Liver (tissue), 9 donors: ENCODE data around the gene TRAPPC3L. TPM values are rescaled to one million over a fixed set of nuclear protein-coding genes. Genes with fewer than 3 reads are reported as not detected.

Source experiments
- DNase-seq: peaks from one replicate; pipeline ENCODE4 v3.0.0-alpha.2; 2017; ENCODE audit warnings: low spot score
- H3K27ac ChIP-seq, 2 donors: one replicate each; pipeline ENCODE4 v1.7.0; 2013; ENCODE audit warnings: inconsistent platforms in 2 of 2, low read length in 2 of 2, control low read depth in 1 of 2, low read depth in 1 of 2, mild to moderate bottlenecking in 1 of 2
- H3K27me3 ChIP-seq, 4 donors: one replicate each; pipeline versions ENCODE4 v1.6.1 to v1.7.0; 2013; ENCODE audit warnings: low read length in 3 of 4, inconsistent platforms in 1 of 4, mild to moderate bottlenecking in 1 of 4, moderate library complexity in 1 of 4; ENCODE audit not compliant: control insufficient read depth in 4 of 4, insufficient read depth in 4 of 4
- H3K36me3 ChIP-seq, 4 donors: one replicate each; pipeline versions ENCODE4 v1.6.1 to v1.7.0; 2013; ENCODE audit warnings: low read length in 3 of 4, mild to moderate bottlenecking in 3 of 4, low read depth in 1 of 4, moderate library complexity in 1 of 4; ENCODE audit not compliant: control insufficient read depth in 4 of 4, insufficient read depth in 3 of 4
- H3K4me1 ChIP-seq, 4 donors: one replicate each; pipeline versions ENCODE4 v1.6.1 to v1.7.0; 2013; ENCODE audit warnings: low read length in 3 of 4, mild to moderate bottlenecking in 3 of 4, moderate library complexity in 1 of 4; ENCODE audit not compliant: control insufficient read depth in 4 of 4, insufficient read depth in 4 of 4
- H3K4me3 ChIP-seq, 3 donors: one replicate each; pipeline versions ENCODE4 v1.6.1 to v1.7.0; 2013; ENCODE audit warnings: low read length in 3 of 3, control low read depth in 1 of 3, low read depth in 1 of 3, mild to moderate bottlenecking in 1 of 3
- H3K9ac ChIP-seq, 2 donors: one replicate each; pipeline ENCODE4 v1.7.0; 2013; ENCODE audit warnings: low read length in 2 of 2, mild to moderate bottlenecking in 2 of 2, moderate library complexity in 2 of 2, control low read depth in 1 of 2, low read depth in 1 of 2
- H3K9me3 ChIP-seq, 4 donors: one replicate each; pipeline versions ENCODE4 v1.6.1 to v1.7.0; 2013; ENCODE audit warnings: low read length in 3 of 4; ENCODE audit not compliant: control insufficient read depth in 4 of 4
- EGR1 ChIP-seq, 2 donors: IDR thresholded peaks; 2 replicates each; pipeline ENCODE4 v1.6.1; 2016 to 2018; ENCODE audit warnings: antibody characterized with exemption in 2 of 2, low read depth in 2 of 2
- FOXA1 ChIP-seq: IDR thresholded peaks from 2 replicates; pipeline ENCODE4 v1.6.1; 2016; ENCODE audit warnings: antibody characterized with exemption
- GABPA ChIP-seq, 2 donors: IDR thresholded peaks in 1 of 2; conservative IDR thresholded peaks in 1 of 2; 2 replicates each; pipeline ENCODE4 v1.6.1; 2016; ENCODE audit warnings: antibody characterized with exemption in 2 of 2, mild to moderate bottlenecking in 1 of 2, moderate library complexity in 1 of 2
- HNF4A ChIP-seq, 2 donors: conservative IDR thresholded peaks; 2 replicates each; pipeline ENCODE4 v1.6.1; 2016; ENCODE audit warnings: antibody characterized with exemption in 2 of 2, mild to moderate bottlenecking in 2 of 2
- HNF4G ChIP-seq: IDR thresholded peaks from 2 replicates; pipeline ENCODE4 v1.6.1; 2016; ENCODE audit warnings: antibody characterized with exemption
- NR2F2 ChIP-seq: IDR thresholded peaks from 2 replicates; pipeline ENCODE4 v1.6.1; 2016; ENCODE audit warnings: antibody characterized with exemption
- RAD21 ChIP-seq, 2 donors: IDR thresholded peaks; 2 replicates each; pipeline ENCODE4 v1.6.1; 2016; ENCODE audit warnings: antibody characterized with exemption in 2 of 2, mild to moderate bottlenecking in 2 of 2
- RXRA ChIP-seq, 2 donors: IDR thresholded peaks; 2 replicates each; pipeline ENCODE4 v1.6.1; 2017 to 2018; ENCODE audit warnings: antibody characterized with exemption in 2 of 2, mild to moderate bottlenecking in 1 of 2
- SP1 ChIP-seq: IDR thresholded peaks from 2 replicates; pipeline ENCODE4 v1.6.1; 2018; ENCODE audit warnings: antibody characterized with exemption, mild to moderate bottlenecking
- TAF1 ChIP-seq: conservative IDR thresholded peaks from 2 replicates; pipeline ENCODE4 v1.6.1; 2016; ENCODE audit warnings: antibody characterized with exemption, mild to moderate bottlenecking
- YY1 ChIP-seq: IDR thresholded peaks from 2 replicates; pipeline ENCODE4 v1.6.1; 2016; ENCODE audit warnings: antibody characterized with exemption, mild to moderate bottlenecking
- WGBS: extraction: QIAGEN DNeasy Blood & Tissue Kit; methylation state at CpG from one replicate; pipeline ENCODE4 v1.1.7; 2013; 5-methylcytosine and 5-hydroxymethylcytosine counted together
- polyA plus RNA-seq, 2 donors: library from polyadenylated mRNA; stranded (reverse) in 1 of 2; unstranded in 1 of 2; fragments of 200-250 nt in 1 of 2; fragments of >200 nt in 1 of 2; fragmentation: Nextera tagmentation in 1 of 2; extraction: Ambion mirVana in 1 of 2; gene quantifications; one replicate each; pipeline versions ENCODE4 v1.2.1 to v1.2.3, GENCODE V29; 2013 to 2015
- total RNA-seq, 2 donors: library from RNA; depleted of rRNA; stranded (reverse); fragments of >200 nt; gene quantifications; one replicate each; pipeline ENCODE4 v1.2.3, GENCODE V29; 2014
- TF ChIP-seq, protein P1 (sequence below): fragments of 150-350 bp; IDR thresholded peaks from 2 replicates; pipeline ENCODE4 v1.5.1; 2017; ENCODE audit warnings: improper control_type of control experiment, low read depth, low read length; ENCODE audit not compliant: missing input control
- TF ChIP-seq, protein P2 (sequence below): IDR thresholded peaks from 2 replicates; pipeline ENCODE4 v1.6.1; 2016; ENCODE audit warnings: antibody characterized with exemption
- TF ChIP-seq, protein P3 (sequence below): IDR thresholded peaks from 2 replicates; pipeline ENCODE4 v1.6.1; 2016; ENCODE audit warnings: antibody characterized with exemption, mild to moderate bottlenecking
- TF ChIP-seq, protein P4 (sequence below): IDR thresholded peaks from 2 replicates; pipeline ENCODE4 v1.6.1; 2016; ENCODE audit warnings: antibody characterized with exemption
- donor health status: healthy.
- donor health status: healthy.
- donor health status: healthy.
- donor health status: healthy.
- donor health status: healthy.

Gene TRAPPC3L
- total and polyA plus RNA-seq, 4 donors: 0.08 to 0.21 (median 0.16) TPM

GRCh38 chr6:116456927-116457326, 88.6 kb downstream of the TRAPPC3L start (continued):
- TF ChIP-seq, protein P1, sequence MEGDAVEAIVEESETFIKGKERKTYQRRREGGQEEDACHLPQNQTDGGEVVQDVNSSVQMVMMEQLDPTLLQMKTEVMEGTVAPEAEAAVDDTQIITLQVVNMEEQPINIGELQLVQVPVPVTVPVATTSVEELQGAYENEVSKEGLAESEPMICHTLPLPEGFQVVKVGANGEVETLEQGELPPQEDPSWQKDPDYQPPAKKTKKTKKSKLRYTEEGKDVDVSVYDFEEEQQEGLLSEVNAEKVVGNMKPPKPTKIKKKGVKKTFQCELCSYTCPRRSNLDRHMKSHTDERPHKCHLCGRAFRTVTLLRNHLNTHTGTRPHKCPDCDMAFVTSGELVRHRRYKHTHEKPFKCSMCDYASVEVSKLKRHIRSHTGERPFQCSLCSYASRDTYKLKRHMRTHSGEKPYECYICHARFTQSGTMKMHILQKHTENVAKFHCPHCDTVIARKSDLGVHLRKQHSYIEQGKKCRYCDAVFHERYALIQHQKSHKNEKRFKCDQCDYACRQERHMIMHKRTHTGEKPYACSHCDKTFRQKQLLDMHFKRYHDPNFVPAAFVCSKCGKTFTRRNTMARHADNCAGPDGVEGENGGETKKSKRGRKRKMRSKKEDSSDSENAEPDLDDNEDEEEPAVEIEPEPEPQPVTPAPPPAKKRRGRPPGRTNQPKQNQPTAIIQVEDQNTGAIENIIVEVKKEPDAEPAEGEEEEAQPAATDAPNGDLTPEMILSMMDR: no peak
- TF ChIP-seq TAF1 (no peak), HNF4A (conservative IDR thresholded peaks at IDR 0.05) (no peak), NR2F2 (no peak), YY1 (no peak), RAD21 (IDR thresholded peaks at IDR 0.05) (no peak), SP1 (no peak), FOXA1 (no peak)
- TF ChIP-seq, protein P2, sequence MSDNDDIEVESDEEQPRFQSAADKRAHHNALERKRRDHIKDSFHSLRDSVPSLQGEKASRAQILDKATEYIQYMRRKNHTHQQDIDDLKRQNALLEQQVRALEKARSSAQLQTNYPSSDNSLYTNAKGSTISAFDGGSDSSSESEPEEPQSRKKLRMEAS: no peak

DNA sequence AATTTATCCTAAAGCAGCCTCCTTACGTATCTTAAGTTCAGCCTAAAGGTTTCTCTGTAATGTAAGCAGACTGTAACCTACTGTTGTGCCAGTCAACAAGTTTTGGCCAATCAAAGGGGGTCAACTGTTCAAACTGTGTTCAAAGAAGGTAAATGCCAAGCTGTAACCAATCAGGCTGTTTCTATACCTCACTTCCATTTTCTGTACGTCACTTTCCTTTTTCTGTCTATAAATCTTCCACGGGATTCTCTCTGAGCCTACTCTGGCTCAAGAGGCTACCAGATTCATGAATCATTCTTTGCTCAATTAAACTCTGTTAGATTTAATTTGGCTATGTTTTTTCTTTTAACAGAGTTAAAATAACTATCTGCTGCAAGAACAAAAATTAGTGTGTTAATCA, 89.4 kb downstream of the TRAPPC3L start:
- Histone ChIP-seq H3K36me3 (no peaks in the 10 kb centered on the region), H3K27me3 (no peaks in the 10 kb centered on the region), H3K9me3 (no peaks in the 10 kb centered on the region), H3K4me3 (no peak overlapping the region), H3K4me1 (peaks cover 0 to under 1% (median 0%) of the 10 kb centered on the region in 4 donors), H3K9ac (no peak overlapping the region), H3K27ac (no peak overlapping the region)
- no peak for DNase-seq
- 93% methylated on average over 3 of the region's 3 CpGs for WGBS
- TF ChIP-seq HNF4G: no peak
- TF ChIP-seq TAF1: no peak
- TF ChIP-seq FOXA1: no peak
- TF ChIP-seq NR2F2: no peak
- TF ChIP-seq, protein P3, sequence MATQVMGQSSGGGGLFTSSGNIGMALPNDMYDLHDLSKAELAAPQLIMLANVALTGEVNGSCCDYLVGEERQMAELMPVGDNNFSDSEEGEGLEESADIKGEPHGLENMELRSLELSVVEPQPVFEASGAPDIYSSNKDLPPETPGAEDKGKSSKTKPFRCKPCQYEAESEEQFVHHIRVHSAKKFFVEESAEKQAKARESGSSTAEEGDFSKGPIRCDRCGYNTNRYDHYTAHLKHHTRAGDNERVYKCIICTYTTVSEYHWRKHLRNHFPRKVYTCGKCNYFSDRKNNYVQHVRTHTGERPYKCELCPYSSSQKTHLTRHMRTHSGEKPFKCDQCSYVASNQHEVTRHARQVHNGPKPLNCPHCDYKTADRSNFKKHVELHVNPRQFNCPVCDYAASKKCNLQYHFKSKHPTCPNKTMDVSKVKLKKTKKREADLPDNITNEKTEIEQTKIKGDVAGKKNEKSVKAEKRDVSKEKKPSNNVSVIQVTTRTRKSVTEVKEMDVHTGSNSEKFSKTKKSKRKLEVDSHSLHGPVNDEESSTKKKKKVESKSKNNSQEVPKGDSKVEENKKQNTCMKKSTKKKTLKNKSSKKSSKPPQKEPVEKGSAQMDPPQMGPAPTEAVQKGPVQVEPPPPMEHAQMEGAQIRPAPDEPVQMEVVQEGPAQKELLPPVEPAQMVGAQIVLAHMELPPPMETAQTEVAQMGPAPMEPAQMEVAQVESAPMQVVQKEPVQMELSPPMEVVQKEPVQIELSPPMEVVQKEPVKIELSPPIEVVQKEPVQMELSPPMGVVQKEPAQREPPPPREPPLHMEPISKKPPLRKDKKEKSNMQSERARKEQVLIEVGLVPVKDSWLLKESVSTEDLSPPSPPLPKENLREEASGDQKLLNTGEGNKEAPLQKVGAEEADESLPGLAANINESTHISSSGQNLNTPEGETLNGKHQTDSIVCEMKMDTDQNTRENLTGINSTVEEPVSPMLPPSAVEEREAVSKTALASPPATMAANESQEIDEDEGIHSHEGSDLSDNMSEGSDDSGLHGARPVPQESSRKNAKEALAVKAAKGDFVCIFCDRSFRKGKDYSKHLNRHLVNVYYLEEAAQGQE: no peak
- no peak for TF ChIP-seq EGR1 (IDR thresholded peaks at IDR 0.05; ENCODE audit: low read depth in 2 of 2)
- TF ChIP-seq GABPA (IDR thresholded peaks at IDR 0.05 in 1 of 2, conservative IDR thresholded peaks at IDR 0.05 in 1 of 2): no peak
- TF ChIP-seq HNF4A (conservative IDR thresholded peaks at IDR 0.05): no peak

DNA sequence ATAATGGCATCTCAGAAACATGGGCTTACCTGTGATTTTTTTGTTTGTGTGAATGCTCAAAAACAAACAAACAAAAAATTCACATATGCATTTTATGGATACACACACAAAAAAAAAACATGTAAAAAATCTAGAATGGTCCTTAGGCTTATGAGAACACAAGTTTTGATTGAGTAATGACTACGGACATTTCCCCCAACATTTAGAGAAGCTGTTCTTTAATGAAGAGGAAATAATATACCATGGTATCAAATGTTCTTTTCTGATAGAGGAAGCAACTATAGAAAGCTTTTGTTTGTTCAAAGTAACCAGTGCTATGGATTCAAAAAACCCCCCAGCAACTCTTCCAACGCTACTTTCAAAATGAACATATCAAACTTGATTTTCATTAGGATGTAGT, 93.0 kb downstream of the TRAPPC3L start:
- 86% methylated on average over 2 of the region's 2 CpGs for WGBS
- DNase-seq: no peak
- no peak overlapping the region for H3K27ac ChIP-seq
- no peaks in the 10 kb centered on the region for H3K27me3 ChIP-seq
- no peak overlapping the region for H3K4me3 ChIP-seq
- no peak overlapping the region for H3K9ac ChIP-seq
- H3K36me3 ChIP-seq: no peaks in the 10 kb centered on the region
- H3K9me3 ChIP-seq: no peaks in the 10 kb centered on the region
- peaks cover 0 to 6% (median 0%) of the 10 kb centered on the region in 4 donors for H3K4me1 ChIP-seq
- TF ChIP-seq RXRA (IDR thresholded peaks at IDR 0.05) (no peak), RAD21 (IDR thresholded peaks at IDR 0.05) (no peak), NR2F2 (no peak)
- TF ChIP-seq, protein P4, sequence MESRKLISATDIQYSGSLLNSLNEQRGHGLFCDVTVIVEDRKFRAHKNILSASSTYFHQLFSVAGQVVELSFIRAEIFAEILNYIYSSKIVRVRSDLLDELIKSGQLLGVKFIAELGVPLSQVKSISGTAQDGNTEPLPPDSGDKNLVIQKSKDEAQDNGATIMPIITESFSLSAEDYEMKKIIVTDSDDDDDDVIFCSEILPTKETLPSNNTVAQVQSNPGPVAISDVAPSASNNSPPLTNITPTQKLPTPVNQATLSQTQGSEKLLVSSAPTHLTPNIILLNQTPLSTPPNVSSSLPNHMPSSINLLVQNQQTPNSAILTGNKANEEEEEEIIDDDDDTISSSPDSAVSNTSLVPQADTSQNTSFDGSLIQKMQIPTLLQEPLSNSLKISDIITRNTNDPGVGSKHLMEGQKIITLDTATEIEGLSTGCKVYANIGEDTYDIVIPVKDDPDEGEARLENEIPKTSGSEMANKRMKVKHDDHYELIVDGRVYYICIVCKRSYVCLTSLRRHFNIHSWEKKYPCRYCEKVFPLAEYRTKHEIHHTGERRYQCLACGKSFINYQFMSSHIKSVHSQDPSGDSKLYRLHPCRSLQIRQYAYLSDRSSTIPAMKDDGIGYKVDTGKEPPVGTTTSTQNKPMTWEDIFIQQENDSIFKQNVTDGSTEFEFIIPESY: no peak
- TF ChIP-seq, protein P2: no peak
- TF ChIP-seq, protein P3: no peak
- TF ChIP-seq, protein P1: no peak
